ENCODE results near the gene SPRY1. TPM values are rescaled to one million over a fixed set of nuclear protein-coding genes. Genes with fewer than 3 reads are reported as not detected.

SPRY1 gene
- total and polyA plus RNA-seq, 9 of the 15 experiments (the other 6 are each of a cell fraction or from before 2014, with no cell fraction given): 0.18 to 1.9 (median 0.45) TPM; not detected in 1

GRCh38 chr4:123359449-123360315 lies 36.9 kb upstream of the SPRY1 start (continued):
- TF ChIP-seq NR2C2 (CRISPR knock-in tag; IDR thresholded peaks at IDR 0.05) (no peak), NR2C2 (tag; IDR thresholded peaks at IDR 0.05) (peak; percentile 43), EP400 (IDR thresholded peaks at IDR 0.05) (no peak), ZNF282 (CRISPR knock-in tag; IDR thresholded peaks at IDR 0.05) (no peak), ZC3H8 (IDR thresholded peaks at IDR 0.05) (no peak), NFIC (IDR thresholded peaks at IDR 0.05) (no peak), RHOXF2B (CRISPR knock-in tag; conservative IDR thresholded peaks at IDR 0.05) (no peak)

GRCh38 chr4:123361195-123361861 lies 35.3 kb upstream of the SPRY1 start:
- 95% methylated on average over 2 of the region's 2 CpGs for WGBS (ENCODE audit: insufficient coverage, low coverage, missing lambda C conversion rate)
- Histone ChIP-seq H3K36me3 (ENCODE audit: control insufficient read depth, insufficient read depth, low read length) (no peaks in the 10 kb centered on the region), H3K9ac (ENCODE audit: insufficient read depth in 1 of 2, low read depth in 2 of 2, low read length in 2 of 2) (no peak overlapping the region), H3K4me3 (no peak overlapping the region), H2AFZ (ENCODE audit: low read depth, low read length) (peak overlapping the region; percentile 72), H3K27ac (ENCODE audit: extremely low read depth, low read depth, low read length) (peak overlapping the region; percentile 53; the same call in 1 of the 3 replicates), H3K4me2 (ENCODE audit: insufficient read depth, low read length) (no peak overlapping the region), H3K9me1 (ENCODE audit: control insufficient read depth, insufficient read depth, low read length) (no peaks in the 10 kb centered on the region), H3K27me3 (ENCODE audit: control insufficient read depth in 2 of 2, insufficient read depth in 2 of 2, low read length in 2 of 2) (no peaks in the 10 kb centered on the region), H3K9me3 (replicated peaks; ENCODE audit: control insufficient read depth, insufficient read depth, low read depth, low read length) (no peaks in the 10 kb centered on the region), H3K79me2 (ENCODE audit: control insufficient read depth, insufficient read depth, low read length) (no peaks in the 10 kb centered on the region), H4K20me1 (replicated peaks; ENCODE audit: control insufficient read depth, insufficient read depth, low read length) (no peaks in the 10 kb centered on the region), H3K4me1 (replicated peaks in 1 of 2; ENCODE audit: control insufficient read depth in 2 of 2, insufficient read depth in 2 of 2, low read length in 2 of 2) (peaks cover 8 to 21% of the 10 kb centered on the region in 2 experiments; a peak in 3 of 5 replicates)
- CTCF ChIA-PET (ENCODE audit: low intra/inter-chr PET ratio): no interaction called here
- no TSS peak for BruUV-seq (replicated peaks)
- intact Hi-C loops (cut with micrococcal nuclease): no loop called here
- DNase-seq (ENCODE audit: extremely low read depth in 1 of 4, low spot score in 3 of 4) (peak in 1 of 4 experiments; percentile 75), ATAC-seq (peak; percentile 26), FAIRE-seq (peak; percentile 78)
- POLR2A ChIA-PET: interaction anchor here (0.6 to 2.4 kb wide), 2 partner anchors 12 to 77 kb away, joined by 3 to 7 read pairs; no protein-coding TSS in a partner anchor
- in situ Hi-C loops (cut with MboI): loop anchor here (25.0 kb wide), 1 partner anchor 901 kb away; no protein-coding TSS in a partner anchor
- TF ChIP-seq SMARCA4 (IDR thresholded peaks at IDR 0.05): peak; percentile 67
- TF ChIP-seq SMARCE1 (IDR thresholded peaks at IDR 0.05): 0 out of 2 replicates have a peak, but pooled peaks have one; percentile 51
- TF ChIP-seq ZNF384 (IDR thresholded peaks at IDR 0.05; ENCODE audit: low read depth, low read length): no peak
- TF ChIP-seq KDM5B (IDR thresholded peaks at IDR 0.05; ENCODE audit: insufficient replicate concordance, low read depth, low read length): no peak
- no peak for TF ChIP-seq ZNF785 (CRISPR knock-in tag; IDR thresholded peaks at IDR 0.05)
- TF ChIP-seq NFE2 (IDR thresholded peaks at IDR 0.05; ENCODE audit: low read depth): peak; percentile 74
- TF ChIP-seq MAFG (tag; conservative IDR thresholded peaks at IDR 0.05): 0 out of 2 replicates have a peak, but pooled peaks have one; percentile 28
- TF ChIP-seq, protein P1, sequence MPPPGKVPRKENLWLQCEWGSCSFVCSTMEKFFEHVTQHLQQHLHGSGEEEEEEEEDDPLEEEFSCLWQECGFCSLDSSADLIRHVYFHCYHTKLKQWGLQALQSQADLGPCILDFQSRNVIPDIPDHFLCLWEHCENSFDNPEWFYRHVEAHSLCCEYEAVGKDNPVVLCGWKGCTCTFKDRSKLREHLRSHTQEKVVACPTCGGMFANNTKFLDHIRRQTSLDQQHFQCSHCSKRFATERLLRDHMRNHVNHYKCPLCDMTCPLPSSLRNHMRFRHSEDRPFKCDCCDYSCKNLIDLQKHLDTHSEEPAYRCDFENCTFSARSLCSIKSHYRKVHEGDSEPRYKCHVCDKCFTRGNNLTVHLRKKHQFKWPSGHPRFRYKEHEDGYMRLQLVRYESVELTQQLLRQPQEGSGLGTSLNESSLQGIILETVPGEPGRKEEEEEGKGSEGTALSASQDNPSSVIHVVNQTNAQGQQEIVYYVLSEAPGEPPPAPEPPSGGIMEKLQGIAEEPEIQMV (tag; conservative IDR thresholded peaks at IDR 0.05; ENCODE audit: low read depth): no peak
- TF ChIP-seq BRCA1 (IDR thresholded peaks at IDR 0.05): no peak
- no peak for TF ChIP-seq BRCA1 (CRISPR knock-in tag; IDR thresholded peaks at IDR 0.05)
- TF ChIP-seq MCM7 (IDR thresholded peaks at IDR 0.05): no peak
- no peak for TF ChIP-seq RUNX1 (IDR thresholded peaks at IDR 0.05; ENCODE audit: low read depth)
- TF ChIP-seq NFIC (IDR thresholded peaks at IDR 0.05): peak; percentile 93
- TF ChIP-seq ADNP (tag; IDR thresholded peaks at IDR 0.05): no peak
- TF ChIP-seq ZNF347 (CRISPR knock-in tag; IDR thresholded peaks at IDR 0.05; ENCODE audit: low read depth): no peak
- no peak for TF ChIP-seq EP300 (IDR thresholded peaks at IDR 0.05; ENCODE audit: low read length)

Data from K562 (cell line).